Loucy (cell line): ENCODE data around the gene ENTREP3.

ENCODE experiments used
- H2AFZ ChIP-seq: fragments of 200-600 bp; sonication (generic); 2 replicates; pipeline ENCODE4 v1.6.0; 2016; ENCODE audit warnings: antibody characterized with exemption, mild to moderate bottlenecking, low read length, moderate library complexity
- H3F3A ChIP-seq: fragments of 200-600 bp; 2 replicates; pipeline ENCODE4 v1.6.0; 2016; ENCODE audit warnings: antibody characterized with exemption, low read depth, mild to moderate bottlenecking
- H3K27me3 ChIP-seq: fragments of 200-600 bp; sonication (generic); 2 replicates; pipeline ENCODE4 v1.6.1; 2014; ENCODE audit warnings: low read length, mild to moderate bottlenecking; ENCODE audit not compliant: insufficient read depth, poor library complexity, severe bottlenecking
- H3K36me3 ChIP-seq: fragments of 200-600 bp; sonication (generic); 2 replicates; pipeline ENCODE4 v1.6.1; 2016; ENCODE audit warnings: low read length; ENCODE audit not compliant: insufficient read depth
- H3K4me1 ChIP-seq: fragments of 200-600 bp; sonication (generic); 2 replicates; pipeline ENCODE4 v1.5.1; 2014; ENCODE audit warnings: low read length, mild to moderate bottlenecking; ENCODE audit not compliant: insufficient read depth, poor library complexity, severe bottlenecking
- H3K4me2 ChIP-seq: fragments of 200-600 bp; sonication (generic); 2 replicates; pipeline ENCODE4 v1.6.0; 2014; ENCODE audit warnings: antibody characterized with exemption, low read length, low read depth, mild to moderate bottlenecking; ENCODE audit not compliant: poor library complexity, severe bottlenecking
- H3K4me3 ChIP-seq: fragments of 200-600 bp; sonication (generic); 2 replicates; pipeline ENCODE4 v1.5.1; 2014; ENCODE audit warnings: low read length, mild to moderate bottlenecking, mixed read lengths; ENCODE audit not compliant: poor library complexity, severe bottlenecking
- H3K79me2 ChIP-seq: fragments of 200-600 bp; sonication (generic); 2 replicates; pipeline ENCODE4 v1.6.1; 2014; ENCODE audit warnings: low read length; ENCODE audit not compliant: insufficient read depth
- H3K9ac ChIP-seq: fragments of 200-600 bp; sonication (generic); 2 replicates; pipeline ENCODE4 v1.6.0; 2014; ENCODE audit warnings: mild to moderate bottlenecking, low read depth, low read length, moderate library complexity; ENCODE audit not compliant: poor library complexity, severe bottlenecking
- H3K9me2 ChIP-seq: fragments of 200-600 bp; sonication (generic); replicated peaks from 2 replicates; pipeline ENCODE4 v1.6.1; 2016; ENCODE audit warnings: low read depth, low read length, mixed read lengths
- H3K9me3 ChIP-seq: fragments of 200-600 bp; sonication (generic); 2 replicates; pipeline ENCODE4 v1.6.1; 2014; ENCODE audit warnings: mild to moderate bottlenecking, antibody characterized with exemption, low read length, low read depth; ENCODE audit not compliant: insufficient read depth
- H4K20me1 ChIP-seq: fragments of 200-600 bp; sonication (generic); 2 replicates; pipeline ENCODE4 v1.6.0; 2014; ENCODE audit warnings: antibody characterized with exemption, low read length, mild to moderate bottlenecking; ENCODE audit not compliant: insufficient read depth, poor library complexity, severe bottlenecking
- EZH2phosphoT487 ChIP-seq: fragments of 200-600 bp; IDR thresholded peaks from 2 replicates; pipeline ENCODE4 v1.6.1; 2018; ENCODE audit warnings: antibody characterized with exemption, mild to moderate bottlenecking, moderate library complexity, borderline replicate concordance
- TF ChIP-seq, protein P1 (sequence below): fragments of 200-600 bp; sonication (generic); conservative IDR thresholded peaks from 2 replicates; pipeline ENCODE4 v1.5.1; 2014; ENCODE audit warnings: mild to moderate bottlenecking, antibody characterized with exemption, low read length

The ENTREP3 gene

DNA sequence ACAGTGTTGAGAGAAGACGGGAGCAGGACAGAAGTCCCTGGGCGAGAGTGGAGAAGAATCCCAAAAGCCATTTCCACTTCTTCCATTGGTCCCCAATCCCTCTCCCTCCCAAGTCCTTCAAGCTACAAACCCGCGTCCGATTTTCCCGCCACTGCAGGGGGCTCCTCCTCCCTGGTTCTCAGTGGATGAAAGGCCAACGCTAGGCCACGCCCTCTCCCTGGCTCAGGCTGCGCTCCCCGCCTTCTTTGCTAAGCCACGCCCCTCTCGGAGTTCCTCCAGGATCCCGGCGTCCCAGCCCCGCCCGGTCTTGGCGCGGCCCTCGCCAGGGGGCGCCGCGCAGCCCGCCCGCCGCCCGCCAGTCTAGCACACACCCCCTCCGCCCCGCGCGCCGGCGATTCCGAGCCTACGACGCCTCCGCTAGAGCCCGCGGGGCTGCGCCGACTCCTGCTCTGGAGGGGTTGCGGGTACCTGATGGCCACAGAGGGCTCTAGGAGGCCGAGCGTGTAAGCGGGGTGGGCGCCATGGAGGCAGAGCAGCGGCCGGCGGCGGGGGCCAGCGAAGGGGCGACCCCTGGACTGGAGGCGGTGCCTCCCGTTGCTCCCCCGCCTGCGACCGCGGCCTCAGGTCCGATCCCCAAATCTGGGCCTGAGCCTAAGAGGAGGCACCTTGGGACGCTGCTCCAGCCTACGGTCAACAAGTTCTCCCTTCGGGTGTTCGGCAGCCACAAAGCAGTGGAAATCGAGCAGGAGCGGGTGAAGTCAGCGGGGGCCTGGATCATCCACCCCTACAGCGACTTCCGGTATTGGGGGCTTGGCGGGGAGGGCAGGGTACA is 22.0 kb upstream of the ENTREP3 start, which contains the start of gene HCN3:
Gene HCN3, plus strand, starts transcription at position 394 of the 832 bp plus-strand sequence. Its CDS starts 128 bp downstream, at position 522.
- Histone ChIP-seq H3K36me3 (no peaks in the 10 kb centered on the region), H3F3A (no peaks in the 10 kb centered on the region)

DNA sequence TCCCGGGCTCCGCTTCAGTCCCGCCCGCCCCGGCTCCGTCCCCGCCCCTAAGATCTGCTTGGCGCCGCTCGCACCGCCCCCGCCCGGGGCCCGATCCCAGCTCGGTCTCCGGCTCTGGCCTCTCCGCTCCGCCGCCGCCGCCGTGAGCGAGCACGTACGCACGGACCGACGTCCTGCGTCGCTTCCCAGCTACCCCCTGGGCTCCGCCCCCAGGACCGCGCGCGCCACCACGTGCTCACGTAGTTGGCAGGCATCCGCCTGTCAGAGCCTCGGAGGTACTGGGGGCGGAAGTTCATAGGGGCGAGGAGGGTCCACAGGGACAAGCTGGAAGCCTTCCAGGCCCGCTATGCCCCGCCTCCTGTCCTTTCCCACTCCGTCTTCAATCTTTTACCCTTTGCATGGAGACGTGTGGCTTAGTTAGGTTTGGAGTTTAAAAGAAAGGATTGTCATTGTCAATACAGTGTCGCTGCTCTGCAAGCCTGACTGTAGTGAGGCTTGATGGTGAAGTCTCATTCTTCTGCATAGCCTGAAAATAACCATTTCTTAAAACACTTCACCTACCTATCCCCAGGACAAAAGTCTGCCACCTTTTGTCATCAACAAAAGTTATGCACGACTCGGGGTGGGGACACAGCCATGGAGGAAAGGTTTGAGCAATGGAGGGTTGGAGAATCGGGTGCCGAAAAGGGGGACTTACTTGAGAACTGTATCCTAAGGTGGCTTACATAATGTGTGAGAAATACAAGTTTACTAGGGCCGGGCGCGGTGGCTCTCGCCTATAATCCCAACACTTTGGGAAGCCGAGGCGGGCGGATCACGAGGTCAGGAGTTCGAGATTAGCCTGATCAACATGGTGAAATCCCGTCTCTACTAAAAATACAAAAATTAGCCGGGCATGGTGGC is 18.3 kb upstream of the ENTREP3 start, which contains the start of gene CLK2:
Gene CLK2, minus strand, starts transcription at position 162 of the 903 bp plus-strand sequence. CDS start 2,527 bp downstream, outside the sequence.
- no peak for TF ChIP-seq EZH2phosphoT487
- TF ChIP-seq, protein P1, sequence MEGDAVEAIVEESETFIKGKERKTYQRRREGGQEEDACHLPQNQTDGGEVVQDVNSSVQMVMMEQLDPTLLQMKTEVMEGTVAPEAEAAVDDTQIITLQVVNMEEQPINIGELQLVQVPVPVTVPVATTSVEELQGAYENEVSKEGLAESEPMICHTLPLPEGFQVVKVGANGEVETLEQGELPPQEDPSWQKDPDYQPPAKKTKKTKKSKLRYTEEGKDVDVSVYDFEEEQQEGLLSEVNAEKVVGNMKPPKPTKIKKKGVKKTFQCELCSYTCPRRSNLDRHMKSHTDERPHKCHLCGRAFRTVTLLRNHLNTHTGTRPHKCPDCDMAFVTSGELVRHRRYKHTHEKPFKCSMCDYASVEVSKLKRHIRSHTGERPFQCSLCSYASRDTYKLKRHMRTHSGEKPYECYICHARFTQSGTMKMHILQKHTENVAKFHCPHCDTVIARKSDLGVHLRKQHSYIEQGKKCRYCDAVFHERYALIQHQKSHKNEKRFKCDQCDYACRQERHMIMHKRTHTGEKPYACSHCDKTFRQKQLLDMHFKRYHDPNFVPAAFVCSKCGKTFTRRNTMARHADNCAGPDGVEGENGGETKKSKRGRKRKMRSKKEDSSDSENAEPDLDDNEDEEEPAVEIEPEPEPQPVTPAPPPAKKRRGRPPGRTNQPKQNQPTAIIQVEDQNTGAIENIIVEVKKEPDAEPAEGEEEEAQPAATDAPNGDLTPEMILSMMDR = no peak
- no peaks in the 10 kb centered on the region for H3K9me2 ChIP-seq
- no peaks in the 10 kb centered on the region for H3K9me3 ChIP-seq
- H3K36me3 ChIP-seq = peaks cover 20% of the 10 kb centered on the region; the same call in 1 of the 2 replicates
- H3K79me2 ChIP-seq = peaks cover 49% of the 10 kb centered on the region
- peak within 1 kb of the TSS; percentile 89 for H3K9ac ChIP-seq
- H2AFZ ChIP-seq = peak within 1 kb of the TSS; percentile 59
- no peaks in the 10 kb centered on the region for H3F3A ChIP-seq
- H3K4me2 ChIP-seq = peak within 1 kb of the TSS; percentile 96
- no peaks in the 10 kb centered on the region for H3K27me3 ChIP-seq
- H4K20me1 ChIP-seq = peaks cover 29% of the 10 kb centered on the region
- H3K4me1 ChIP-seq = peaks cover 27% of the 10 kb centered on the region
- peak within 1 kb of the TSS; percentile 78 for H3K4me3 ChIP-seq

More for the DNA sequence above, 22.0 kb upstream of the ENTREP3 start, which contains the start of gene HCN3:
- Histone ChIP-seq H3K9me2 (no peaks in the 10 kb centered on the region), H3K9me3 (no peaks in the 10 kb centered on the region), H4K20me1 (peaks cover 11% of the 10 kb centered on the region), H3K79me2 (peaks cover 14% of the 10 kb centered on the region), H3K4me1 (peaks cover 18% of the 10 kb centered on the region), H3K4me2 (peak within 1 kb of the TSS; percentile 77), H3K27me3 (no peaks in the 10 kb centered on the region), H3K4me3 (peak within 1 kb of the TSS; percentile 72), H3K9ac (peak within 1 kb of the TSS; percentile 67), H2AFZ (peak within 1 kb of the TSS; percentile 89)
- TF ChIP-seq, protein P1 = peak; percentile 57
- TF ChIP-seq EZH2phosphoT487 = no peak
